Transverse colon (tissue), 4 donors: Measurements from ENCODE around the gene DEFB132. TPM values are rescaled to one million over a fixed set of nuclear protein-coding genes. Genes with fewer than 3 reads are reported as not detected.

ENCODE experiments used
- DNase-seq: peaks from one replicate; pipeline ENCODE4 v3.0.0-alpha.2; 2019
- H3K27ac ChIP-seq, 4 donors: fragments of 200-600 bp; sonication (generic); 2 replicates each; pipeline ENCODE4 v1.5.1; 2016 to 2018; ENCODE audit warnings: inconsistent platforms in 4 of 4
- H3K27me3 ChIP-seq: fragments of 200-600 bp; sonication (generic); 2 replicates; pipeline ENCODE4 v1.5.1; 2017; ENCODE audit warnings: inconsistent platforms
- H3K36me3 ChIP-seq, 4 donors: fragments of 200-600 bp; sonication (generic); 2 replicates each; pipeline ENCODE4 v1.5.1; 2017 to 2019; ENCODE audit warnings: inconsistent platforms in 4 of 4
- H3K4me1 ChIP-seq, 4 donors: fragments of 200-600 bp; sonication (generic); 2 replicates each; pipeline ENCODE4 v1.5.1; 2017 to 2020; ENCODE audit warnings: inconsistent platforms in 4 of 4
- H3K4me3 ChIP-seq, 4 donors: fragments of 200-600 bp; sonication (generic); 1 replicate in 1 of 4; 2 replicates in 3 of 4; pipeline versions ENCODE4 v1.5.1 to v1.6.1; 2017 to 2019; ENCODE audit warnings: inconsistent platforms in 4 of 4
- H3K9me3 ChIP-seq, 2 donors: fragments of 200-600 bp; sonication (generic); 2 replicates each; pipeline ENCODE4 v1.5.1; 2017 to 2019; ENCODE audit warnings: inconsistent platforms in 2 of 2
- EP300 ChIP-seq: sonication (generic); formaldehyde crosslinking; IDR thresholded peaks from one replicate; pipeline ENCODE4 v1.6.1; 2017; ENCODE audit warnings: antibody characterized with exemption, low read depth
- POLR2A ChIP-seq: fragments of 450-650 bp; IDR thresholded peaks from one replicate; pipeline ENCODE4 v1.6.1; 2016; ENCODE audit warnings: antibody characterized with exemption, mild to moderate bottlenecking, moderate library complexity
- POLR2AphosphoS5 ChIP-seq, 3 donors: sonication (generic); formaldehyde crosslinking; IDR thresholded peaks; one replicate each; pipeline ENCODE4 v1.6.1; 2016; ENCODE audit warnings: antibody characterized with exemption in 3 of 3
- WGBS, 2 donors: methylation state at CpG; one replicate each; pipeline ENCODE4 v1.1.5; 2018; ENCODE audit warnings: low coverage in 1 of 2; 5-methylcytosine and 5-hydroxymethylcytosine counted together
- in situ Hi-C, 4 donors: fragments of 200-750 bp; cut with MboI; loops; one replicate each; pipeline versions ENCODE4 v1.15.0 to v1.15.1; 2017; ENCODE audit warnings: low sequenced_read_pairs in 3 of 4, low pct_ligation_motif_present in 1 of 4, low pct_unique_long_range_greater_than_20kb in 1 of 4
- intact Hi-C: fragments of 100-400 bp; cut with DNase I; formaldehyde crosslinking; loops from one replicate; pipeline ENCODE4 v1.15.1; 2023; ENCODE audit warnings: low total_unique reads
- total RNA-seq, 4 donors: library from RNA; depleted of rRNA; stranded (reverse); fragments of >200 nt; gene quantifications; one replicate each; pipeline ENCODE4 v1.1.0, GENCODE V29; 2016
- TF ChIP-seq, protein P1 (sequence below), 5 experiments: fragments of 200-600 bp in 3 of 5; fragments of 450-650 bp in 2 of 5; sonication (generic) in 3 of 5; IDR thresholded peaks; 1 replicate in 2 of 5; 2 replicates in 3 of 5; pipeline ENCODE4 v1.5.1; 2016 to 2017; ENCODE audit warnings: antibody characterized with exemption in 5 of 5, inconsistent platforms in 3 of 5, mild to moderate bottlenecking in 2 of 5, moderate library complexity in 1 of 5

DEFB132 gene
- total RNA-seq, 4 donors from 2014 or later = not detected

DNA sequence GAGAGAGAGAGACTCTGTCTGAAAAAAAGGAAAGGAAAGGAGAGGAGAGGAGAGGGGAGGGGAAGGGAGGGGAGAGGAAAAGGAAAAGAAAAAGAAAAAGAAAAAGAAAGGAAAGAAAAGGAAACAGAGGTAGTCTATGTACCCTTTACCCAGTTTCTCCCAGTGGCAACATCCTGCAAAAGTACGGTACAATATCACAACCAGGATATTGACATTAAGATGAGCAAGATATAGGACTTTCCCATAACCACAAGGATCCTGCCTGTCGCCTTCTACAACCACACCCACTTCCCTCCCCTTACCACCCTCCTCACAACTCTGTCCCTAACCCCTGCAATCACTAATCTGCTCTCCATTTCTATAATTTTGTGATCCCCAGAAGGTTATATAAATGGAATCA is 29.0 kb downstream of the DEFB132 start:
- WGBS, 2 donors = 37 to 67% methylated on average over 2 of the region's 2 CpGs
- no peaks in the 10 kb centered on the region for H3K9me3 ChIP-seq
- H3K4me3 ChIP-seq = no peak overlapping the region
- TF ChIP-seq, protein P1, sequence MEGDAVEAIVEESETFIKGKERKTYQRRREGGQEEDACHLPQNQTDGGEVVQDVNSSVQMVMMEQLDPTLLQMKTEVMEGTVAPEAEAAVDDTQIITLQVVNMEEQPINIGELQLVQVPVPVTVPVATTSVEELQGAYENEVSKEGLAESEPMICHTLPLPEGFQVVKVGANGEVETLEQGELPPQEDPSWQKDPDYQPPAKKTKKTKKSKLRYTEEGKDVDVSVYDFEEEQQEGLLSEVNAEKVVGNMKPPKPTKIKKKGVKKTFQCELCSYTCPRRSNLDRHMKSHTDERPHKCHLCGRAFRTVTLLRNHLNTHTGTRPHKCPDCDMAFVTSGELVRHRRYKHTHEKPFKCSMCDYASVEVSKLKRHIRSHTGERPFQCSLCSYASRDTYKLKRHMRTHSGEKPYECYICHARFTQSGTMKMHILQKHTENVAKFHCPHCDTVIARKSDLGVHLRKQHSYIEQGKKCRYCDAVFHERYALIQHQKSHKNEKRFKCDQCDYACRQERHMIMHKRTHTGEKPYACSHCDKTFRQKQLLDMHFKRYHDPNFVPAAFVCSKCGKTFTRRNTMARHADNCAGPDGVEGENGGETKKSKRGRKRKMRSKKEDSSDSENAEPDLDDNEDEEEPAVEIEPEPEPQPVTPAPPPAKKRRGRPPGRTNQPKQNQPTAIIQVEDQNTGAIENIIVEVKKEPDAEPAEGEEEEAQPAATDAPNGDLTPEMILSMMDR (IDR thresholded peaks at IDR 0.05) = no peak
- TF ChIP-seq POLR2AphosphoS5 (IDR thresholded peaks at IDR 0.05) (no peak), EP300 (no peak), POLR2A (no peak)
- peaks cover 0 to 18% (median 10%) of the 10 kb centered on the region in 4 donors for H3K4me1 ChIP-seq
- H3K36me3 ChIP-seq = no peaks in the 10 kb centered on the region
- no peak for DNase-seq
- no peaks in the 10 kb centered on the region for H3K27me3 ChIP-seq
- no peak overlapping the region for H3K27ac ChIP-seq
- intact Hi-C loops (no loop called here), in situ Hi-C loops (no loop called here)

DNA sequence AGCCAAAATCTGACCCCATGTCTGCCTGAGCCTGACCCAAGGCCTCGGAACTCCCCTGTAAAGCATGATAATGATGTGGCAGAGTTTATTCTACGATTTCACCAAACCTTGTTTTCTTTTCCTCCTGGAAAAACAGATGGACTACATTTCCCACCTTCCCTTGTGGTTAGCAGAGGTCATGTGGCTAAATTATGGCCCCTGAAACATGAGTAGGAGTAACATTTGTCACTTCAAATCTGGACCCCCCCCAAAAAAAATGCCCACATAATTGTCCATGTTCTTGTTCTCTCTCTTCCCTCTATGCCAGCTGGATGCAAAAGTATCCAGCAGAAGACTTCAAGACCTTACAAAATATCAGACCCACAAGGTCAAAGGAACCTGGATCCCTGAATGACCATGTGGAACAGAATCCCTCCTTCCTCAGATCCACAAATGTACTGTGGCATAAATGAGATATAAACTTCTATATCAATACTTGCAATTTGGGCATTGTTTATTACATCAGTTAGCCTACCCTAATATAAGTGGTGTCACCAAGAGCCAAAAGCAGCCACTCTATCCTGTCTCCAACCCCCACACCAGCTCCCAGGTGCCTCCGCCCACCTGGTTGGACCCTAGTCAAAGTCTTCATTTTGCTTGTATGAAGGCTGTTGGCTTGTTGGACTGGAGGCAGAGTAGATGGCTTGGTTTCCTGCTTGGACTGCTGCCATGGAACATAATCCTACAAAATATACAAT is 31.6 kb downstream of the DEFB132 start:
- in situ Hi-C loops = no loop called here
- H3K9me3 ChIP-seq = no peaks in the 10 kb centered on the region
- H3K27ac ChIP-seq = peak overlapping the region in 1 of 4 donors; percentile 88
- TF ChIP-seq POLR2A (no peak), EP300 (no peak), POLR2AphosphoS5 (IDR thresholded peaks at IDR 0.05) (no peak)
- TF ChIP-seq, protein P1 (IDR thresholded peaks at IDR 0.05) = no peak
- intact Hi-C loops = no loop called here
- no peaks in the 10 kb centered on the region for H3K36me3 ChIP-seq
- peak; percentile 47 for DNase-seq
- 65 to 100% methylated on average over 2 to 3 of the region's 3 CpGs for WGBS, 2 donors
- H3K4me1 ChIP-seq = peaks cover 0 to 20% (median 10%) of the 10 kb centered on the region in 4 donors
- no peaks in the 10 kb centered on the region for H3K27me3 ChIP-seq
- peak overlapping the region in 1 of 4 donors; percentile 68 for H3K4me3 ChIP-seq

DNA sequence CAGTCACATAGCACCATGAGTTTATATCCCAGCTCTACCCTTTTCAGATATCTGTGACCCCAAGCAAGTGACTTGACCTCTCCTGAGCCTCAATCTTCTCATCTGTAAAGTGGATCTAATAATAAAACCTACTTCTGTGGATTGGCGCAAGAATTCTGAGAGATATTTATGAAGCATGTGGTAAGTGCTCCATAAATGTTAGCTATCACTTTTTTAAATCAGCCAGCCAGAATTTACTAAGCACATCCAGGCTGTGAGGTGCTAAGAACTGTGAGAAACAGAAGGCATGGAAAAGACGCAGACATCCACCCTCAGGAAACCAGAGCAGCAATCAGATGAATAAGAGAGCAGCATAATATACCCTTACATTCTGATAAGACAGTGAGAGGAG is 32.2 kb downstream of the DEFB132 start:
- in situ Hi-C loops (no loop called here), intact Hi-C loops (no loop called here)

DNA sequence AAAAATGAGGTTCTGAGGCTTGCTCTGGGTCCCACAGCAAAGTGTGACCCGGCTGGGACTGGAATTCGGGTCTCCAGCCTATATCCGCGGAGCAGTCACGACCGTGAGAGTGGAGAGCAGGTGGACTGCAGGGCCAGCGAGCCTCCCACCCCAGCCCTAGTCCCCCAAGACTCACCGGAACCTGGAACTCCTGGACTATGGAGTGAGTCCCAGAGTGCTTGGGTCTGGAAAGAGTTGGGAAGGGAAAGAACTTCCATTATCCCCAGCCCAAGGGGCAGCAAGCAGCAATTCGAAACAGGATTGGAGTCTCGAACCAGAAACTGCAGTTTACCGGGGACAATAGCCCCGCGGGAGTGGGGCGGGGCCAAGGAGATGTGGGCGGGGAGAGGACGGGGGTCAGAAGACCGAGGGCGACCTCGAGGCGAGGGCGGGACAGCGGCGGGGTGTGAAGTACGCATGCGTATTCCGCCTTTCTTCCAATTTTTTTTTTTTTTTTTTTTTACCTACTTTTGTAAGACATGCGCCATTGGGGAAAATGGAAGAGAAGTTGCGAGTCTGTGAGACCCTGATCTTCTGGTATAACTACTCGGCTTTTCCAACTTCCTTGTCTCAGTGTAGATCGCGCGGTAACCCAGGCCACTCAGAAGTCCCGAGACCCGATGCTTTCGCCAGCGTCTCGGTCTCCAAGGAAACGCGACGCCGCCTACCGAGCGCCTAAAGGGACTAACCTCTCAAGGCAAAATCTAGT is 32.7 kb downstream of the DEFB132 start, which contains the start of gene C20orf96:
TSS of gene C20orf96 (minus strand) at position 667 of the 748 bp plus-strand sequence. CDS start at position 527, 140 bp downstream.
- 1% methylated on average over 25 to 43 of the region's 43 CpGs for WGBS, 2 donors
- TF ChIP-seq POLR2A (no peak), POLR2AphosphoS5 (IDR thresholded peaks at IDR 0.05) (peak in 1 of 3 donors; percentile 29)
- TF ChIP-seq, protein P1 (IDR thresholded peaks at IDR 0.05) = peak; percentile 46 to 67 (median 56)
- no peaks in the 10 kb centered on the region for H3K9me3 ChIP-seq
- H3K27me3 ChIP-seq = no peaks in the 10 kb centered on the region
- peak; percentile 96 for DNase-seq
- no peaks in the 10 kb centered on the region for H3K36me3 ChIP-seq
- H3K4me3 ChIP-seq = peak within 1 kb of the TSS; percentile 24 to 68 (median 59)
- peaks cover 0 to 20% (median 10%) of the 10 kb centered on the region in 4 donors for H3K4me1 ChIP-seq
- intact Hi-C loops (no loop called here), in situ Hi-C loops (no loop called here)
- peak within 1 kb of the TSS; percentile 83 to 88 (median 86) for H3K27ac ChIP-seq

More for the DNA sequence above, 32.2 kb downstream of the DEFB132 start:
- H3K36me3 ChIP-seq = no peaks in the 10 kb centered on the region
- H3K4me3 ChIP-seq = peak overlapping the region; percentile 24 to 68 (median 59)
- H3K4me1 ChIP-seq = peaks cover 0 to 20% (median 10%) of the 10 kb centered on the region in 4 donors
- 40% methylated on average over 2 of the region's 2 CpGs; no CpG with 5 or more reads in 1 of the 2 donors for WGBS, 2 donors
- H3K27me3 ChIP-seq = no peaks in the 10 kb centered on the region
- no peak for DNase-seq
- no peaks in the 10 kb centered on the region for H3K9me3 ChIP-seq
- TF ChIP-seq, protein P1 (IDR thresholded peaks at IDR 0.05) = no peak
- TF ChIP-seq EP300 (no peak), POLR2A (no peak), POLR2AphosphoS5 (IDR thresholded peaks at IDR 0.05) (no peak)
- peak overlapping the region; percentile 83 to 88 (median 86) for H3K27ac ChIP-seq
